Measurements from ENCODE around the gene MAP1LC3B2. TPM values are rescaled to one million over a fixed set of nuclear protein-coding genes. Genes with fewer than 3 reads are reported as not detected.

The MAP1LC3B2 gene
- total and polyA plus RNA-seq, 2 of the 8 experiments (the other 6 are each of a cell fraction or from before 2014, with no cell fraction given), result 0.39 to 1.5 TPM

- Histone ChIP-seq H3K9me3 (ENCODE audit: insufficient read depth in 2 of 2, low read depth in 1 of 2, low read length in 1 of 2) (peaks cover 10 to 11% of the 10 kb centered on the region in 2 experiments), H3K4ac (replicated peaks; ENCODE audit: insufficient read length, low read depth, low read length) (no peak overlapping the region), H2AK5ac (ENCODE audit: low read depth, low read length) (no peak overlapping the region), H4K5ac (ENCODE audit: insufficient read length, low read depth, low read length) (no peak overlapping the region), H3K4me1 (replicated peaks in 1 of 4; ENCODE audit: control insufficient read depth in 3 of 4, insufficient read depth in 4 of 4, low read length in 3 of 4) (no peaks in the 10 kb centered on the region), H2AFZ (ENCODE audit: low read length) (no peak overlapping the region), H3K79me2 (ENCODE audit: control insufficient read depth in 1 of 2, insufficient read depth in 2 of 2, low read length in 2 of 2) (no peaks in the 10 kb centered on the region), H3K36me3 (ENCODE audit: control insufficient read depth in 2 of 4, insufficient read depth in 4 of 4, low read length in 3 of 4) (no peaks in the 10 kb centered on the region), H3K23ac (ENCODE audit: insufficient read length) (no peak overlapping the region), H2BK12ac (ENCODE audit: low read depth, low read length) (no peak overlapping the region), H3K4me3 (ENCODE audit: extremely low read depth in 1 of 4, insufficient read depth in 2 of 4, low read depth in 3 of 4, low read length in 4 of 4) (no peak overlapping the region), H4K20me1 (replicated peaks in 1 of 2; ENCODE audit: control insufficient read depth in 1 of 2, insufficient read depth in 2 of 2, low read length in 2 of 2) (no peaks in the 10 kb centered on the region), H3K27ac (ENCODE audit: low read depth, low read length) (no peak overlapping the region), H2BK20ac (ENCODE audit: low read length) (no peak overlapping the region), H3K23me2 (ENCODE audit: low read depth, low read length) (no peaks in the 10 kb centered on the region; the same call in 1 of the 2 replicates), H3K27me3 (replicated peaks in 1 of 4; ENCODE audit: control insufficient read depth in 3 of 4, extremely low read depth in 1 of 4, insufficient read depth in 3 of 4, low read length in 3 of 4) (no peaks in the 10 kb centered on the region), H4K91ac (replicated peaks; ENCODE audit: insufficient read length, low read length) (no peak overlapping the region), H2BK120ac (replicated peaks; ENCODE audit: low read depth, low read length) (no peak overlapping the region), H3K18ac (ENCODE audit: extremely low read depth, low read length) (no peak overlapping the region), H2BK15ac (ENCODE audit: low read length) (no peak overlapping the region), H3K14ac (ENCODE audit: insufficient read length) (no peak overlapping the region), H3K9ac (replicated peaks in 1 of 4; ENCODE audit: extremely low read depth in 1 of 4, low read depth in 3 of 4, low read length in 3 of 4) (no peak overlapping the region), H4K8ac (ENCODE audit: extremely low read depth, insufficient read depth, low read length) (no peak overlapping the region), H2BK5ac (ENCODE audit: low read depth, low read length) (no peak overlapping the region), H3K79me1 (ENCODE audit: low read depth, low read length) (no peaks in the 10 kb centered on the region), H3K56ac (replicated peaks; ENCODE audit: insufficient read length, low read depth, low read length) (no peak overlapping the region), H3K4me2 (ENCODE audit: insufficient read depth in 1 of 2, low read depth in 2 of 2, low read length in 2 of 2) (no peak overlapping the region)
- POLR2A ChIA-PET (ENCODE audit: partially characterized antibody), result no interaction called here
- WGBS, 2 experiments (ENCODE audit: extremely low coverage in 1 of 2, insufficient coverage in 1 of 2, insufficient read length in 1 of 2, insufficient replicate concordance in 2 of 2, low coverage in 1 of 2, low lambda C conversion rate in 2 of 2, missing lambda C conversion rate in 1 of 2), result 96% methylated on average over 5 of the region's 5 CpGs; no CpG with 5 or more reads in 1 of the 2 experiments
- FAIRE-seq, result no peak
- DNase-seq (ENCODE audit: low read depth in 1 of 2, low spot score in 2 of 2), result no peak
- CTCF ChIA-PET (ENCODE audit: partially characterized antibody), result interaction anchor here (0.7 to 1.2 kb wide), 3 partner anchors 10 to 608 kb away, joined by 3 to 4 read pairs (median 4); no protein-coding TSS in a partner anchor
- TF ChIP-seq CTBP2 (IDR thresholded peaks at IDR 0.05; ENCODE audit: borderline replicate concordance, insufficient read depth, insufficient read length, low read length), result no peak
- no peak for TF ChIP-seq SAP30 (IDR thresholded peaks at IDR 0.05; ENCODE audit: insufficient read depth, insufficient replicate concordance, low read length)
- no peak for TF ChIP-seq SP2 (IDR thresholded peaks at IDR 0.05; ENCODE audit: low read length)
- no peak for TF ChIP-seq SIRT6 (IDR thresholded peaks at IDR 0.05; ENCODE audit: low read length)
- TF ChIP-seq CHD2 (IDR thresholded peaks at IDR 0.05; ENCODE audit: low read length), result no peak
- TF ChIP-seq EGR1 (IDR thresholded peaks at IDR 0.05; ENCODE audit: borderline replicate concordance, low read depth, low read length), result no peak
- TF ChIP-seq JUN (IDR thresholded peaks at IDR 0.05; ENCODE audit: low read depth, low read length), result no peak
- TF ChIP-seq EZH2 (IDR thresholded peaks at IDR 0.05; ENCODE audit: low read depth, low read length, severe bottlenecking), result no peak
- no peak for TF ChIP-seq CEBPB (IDR thresholded peaks at IDR 0.05; ENCODE audit: low read depth, low read length)
Measured at GRCh38 chr12:116588390-116589028, 29.3 kb downstream of the MAP1LC3B2 start.

Measured in H1 (cell line).